AG04449 (cell line): ENCODE data around the gene PCYOX1L.

Experiments used
- CTCF ChIA-PET: fragments of 350-600 bp; formaldehyde crosslinking; extraction: SDS; loops from one replicate; lab custom pipeline; 2021; ENCODE audit warnings: antibody characterized with exemption; lab: Yijun Ruan, JAX
- POLR2A ChIA-PET: fragments of 400-600, 350-600 bp; formaldehyde crosslinking; extraction: SDS; loops from one replicate; lab custom pipeline; 2020; ENCODE audit warnings: antibody characterized with exemption, inconsistent platforms; lab: Yijun Ruan, JAX
- DNase-seq: peaks from one replicate; pipeline ENCODE4 v3.0.0-alpha.2; 2010; ENCODE audit warnings: low read depth, low spot score
- H3K4me3 ChIP-seq: 2 replicates; pipeline ENCODE4 v1.5.1; 2011; ENCODE audit warnings: low read depth, mild to moderate bottlenecking, control low read depth, low read length
- CTCF ChIP-seq: IDR thresholded peaks from one replicate; pipeline ENCODE4 v1.5.1; 2011; ENCODE audit warnings: mild to moderate bottlenecking, moderate library complexity, low read length, control low read depth, inconsistent platforms; ENCODE audit not compliant: insufficient read depth; ENCODE audit errors: missing control alignments

The PCYOX1L gene

GRCh38 chr5:149360272-149360671 lies 2.4 kb downstream of the PCYOX1L start:
- ChIA-PET CTCF (interaction anchor here (1.1 to 19.5 kb wide), 6 partner anchors 9 to 205 kb away, joined by 4 to 519 read pairs (median 318); partner anchors contain the start of genes GRPEL2 and IL17B), POLR2A (no interaction called here)

GRCh38 chr5:149362541-149362940 lies 4.7 kb downstream of the PCYOX1L start:
- no peak overlapping the region for H3K4me3 ChIP-seq
- DNase-seq: no peak
- POLR2A ChIA-PET: no interaction called here
- CTCF ChIA-PET: interaction anchor here (1.7 to 19.5 kb wide), 4 partner anchors 9 to 73 kb away, joined by 14 to 519 read pairs (median 400); partner anchors contain the start of gene IL17B
- TF ChIP-seq CTCF: no peak

More at GRCh38 chr5:149360272-149360671, 2.4 kb downstream of the PCYOX1L start:
- no peak for TF ChIP-seq CTCF
- H3K4me3 ChIP-seq: no peak overlapping the region
- DNase-seq: no peak

GRCh38 chr5:149363358-149363757 lies 5.5 kb downstream of the PCYOX1L start:
- no peak for TF ChIP-seq CTCF
- ChIA-PET CTCF (interaction anchor here (1.7 to 19.5 kb wide), 5 partner anchors 8 to 72 kb away, joined by 7 to 519 read pairs (median 329); partner anchors contain the start of gene IL17B), POLR2A (no interaction called here)
- H3K4me3 ChIP-seq: no peak overlapping the region
- no peak for DNase-seq

GRCh38 chr5:149363936-149364335 lies 6.1 kb downstream of the PCYOX1L start:
- TF ChIP-seq CTCF: no peak
- POLR2A ChIA-PET: no interaction called here
- CTCF ChIA-PET: interaction anchor here (1.7 to 19.5 kb wide), 5 partner anchors 8 to 72 kb away, joined by 7 to 519 read pairs (median 329); partner anchors contain the start of gene IL17B

GRCh38 chr5:149364719-149365118 lies 6.9 kb downstream of the PCYOX1L start:
- no peak overlapping the region for H3K4me3 ChIP-seq
- CTCF ChIA-PET: interaction anchor here (1.3 to 19.5 kb wide), 7 partner anchors 13 to 197 kb away, joined by 3 to 519 read pairs (median 308); partner anchors contain the start of genes GRPEL2, IL17B and PCYOX1L
- DNase-seq: no peak
- TF ChIP-seq CTCF: no peak
- POLR2A ChIA-PET: no interaction called here

More at GRCh38 chr5:149363936-149364335, 6.1 kb downstream of the PCYOX1L start:
- H3K4me3 ChIP-seq: no peak overlapping the region
- no peak for DNase-seq

GRCh38 chr5:149365418-149365817 lies 7.6 kb downstream of the PCYOX1L start:
- TF ChIP-seq CTCF: no peak
- no peak overlapping the region for H3K4me3 ChIP-seq
- ChIA-PET CTCF (interaction anchor here (0.8 to 19.5 kb wide), 14 partner anchors 13 to 216 kb away, joined by 3 to 519 read pairs (median 24); partner anchors contain the start of genes ARHGEF37, GRPEL2, IL17B and PCYOX1L), POLR2A (no interaction called here)
- no peak for DNase-seq
